ENCODE data around the gene CHCHD4. TPM values are rescaled to one million over a fixed set of nuclear protein-coding genes. Genes with fewer than 3 reads are reported as not detected.
A peak's percentile ranks its signal among the peaks of the same experiment; 100 is the strongest.

Gene CHCHD4
- total and polyA plus RNA-seq, 4 donors, result 8.8 to 14.0 (median 9.0) TPM

GRCh38 chr3:14119651-14120050 lies 5.0 kb downstream of the CHCHD4 start:
- Histone ChIP-seq H3K36me3 (ENCODE audit: control insufficient read depth in 4 of 4, insufficient read depth in 4 of 4, low read length in 4 of 4) (peaks cover 10 to 20% (median 13%) of the 10 kb centered on the region in 4 donors), H3K9me3 (ENCODE audit: control insufficient read depth in 4 of 4, insufficient read depth in 3 of 4, low read length in 3 of 4) (no peaks in the 10 kb centered on the region), H3K9ac (ENCODE audit: insufficient read depth in 1 of 2, low read length in 2 of 2) (no peak overlapping the region), H3K27me3 (ENCODE audit: control insufficient read depth in 3 of 3, insufficient read depth in 3 of 3, low read length in 2 of 3) (no peaks in the 10 kb centered on the region), H3K4me1 (ENCODE audit: control insufficient read depth in 5 of 5, insufficient read depth in 5 of 5, low read length in 5 of 5) (peaks cover 0 to 25% (median 12%) of the 10 kb centered on the region in 5 donors), H3K27ac (ENCODE audit: low read depth in 1 of 2, low read length in 1 of 2) (no peak overlapping the region), H3K4me3 (no peak overlapping the region)
- TF ChIP-seq CTCF (IDR thresholded peaks at IDR 0.05; ENCODE audit: control extremely low read depth, extremely low read depth), result no peak
- no peak for DNase-seq
- no peak for ATAC-seq (ENCODE audit: insufficient read depth, low FRiP score)
- WGBS, 2 donors, result 81 to 93% methylated on average over 2 of the region's 2 CpGs

GRCh38 chr3:14118400-14119381 lies 6.0 kb downstream of the CHCHD4 start:
- WGBS, 2 donors, result 58 to 61% methylated on average over 13 of the region's 13 CpGs
- DNase-seq, result peak; percentile 63 to 91 (median 84)
- Histone ChIP-seq H3K36me3 (ENCODE audit: control insufficient read depth in 4 of 4, insufficient read depth in 4 of 4, low read length in 4 of 4) (peaks cover 12 to 25% (median 18%) of the 10 kb centered on the region in 4 donors), H3K9ac (ENCODE audit: insufficient read depth in 1 of 2, low read length in 2 of 2) (peak overlapping the region in 1 of 2 donors; percentile 4), H3K9me3 (ENCODE audit: control insufficient read depth in 4 of 4, insufficient read depth in 3 of 4, low read length in 3 of 4) (no peaks in the 10 kb centered on the region), H3K4me3 (no peak overlapping the region), H3K27ac (ENCODE audit: low read depth in 1 of 2, low read length in 1 of 2) (peak overlapping the region in 1 of 2 donors; percentile 69), H3K27me3 (ENCODE audit: control insufficient read depth in 3 of 3, insufficient read depth in 3 of 3, low read length in 2 of 3) (no peaks in the 10 kb centered on the region), H3K4me1 (ENCODE audit: control insufficient read depth in 5 of 5, insufficient read depth in 5 of 5, low read length in 5 of 5) (peaks cover 0 to 23% (median 11%) of the 10 kb centered on the region in 5 donors)
- no peak for TF ChIP-seq CTCF (IDR thresholded peaks at IDR 0.05; ENCODE audit: control extremely low read depth, extremely low read depth)
- ATAC-seq (ENCODE audit: insufficient read depth, low FRiP score), result peak; percentile 21

- 85 to 90% methylated on average over 10 of the region's 10 CpGs for WGBS, 2 donors
- Histone ChIP-seq H3K4me1 (ENCODE audit: control insufficient read depth in 5 of 5, insufficient read depth in 5 of 5, low read length in 5 of 5) (peaks cover 0 to 19% (median 8%) of the 10 kb centered on the region in 5 donors), H3K9ac (ENCODE audit: insufficient read depth in 1 of 2, low read length in 2 of 2) (no peak overlapping the region), H3K36me3 (ENCODE audit: control insufficient read depth in 4 of 4, insufficient read depth in 4 of 4, low read length in 4 of 4) (peaks cover 12 to 29% (median 20%) of the 10 kb centered on the region in 4 donors), H3K9me3 (ENCODE audit: control insufficient read depth in 4 of 4, insufficient read depth in 3 of 4, low read length in 3 of 4) (no peaks in the 10 kb centered on the region), H3K4me3 (no peak overlapping the region), H3K27ac (ENCODE audit: low read depth in 1 of 2, low read length in 1 of 2) (no peak overlapping the region), H3K27me3 (ENCODE audit: control insufficient read depth in 3 of 3, insufficient read depth in 3 of 3, low read length in 2 of 3) (no peaks in the 10 kb centered on the region)
- no peak for ATAC-seq (ENCODE audit: insufficient read depth, low FRiP score)
- TF ChIP-seq CTCF (IDR thresholded peaks at IDR 0.05; ENCODE audit: control extremely low read depth, extremely low read depth), result no peak
- no peak for DNase-seq
These were observed 6.9 kb downstream of the CHCHD4 start for GRCh38 chr3:14117468-14118399.

Measured in lung (tissue), 12 donors.